CMK (cell line): ENCODE measurements around the gene ZMYM4.

Source experiments
- DNase-seq: peaks from one replicate; pipeline ENCODE4 v3.0.0-alpha.2; 2010; ENCODE audit warnings: low read depth

ZMYM4 gene

DNA sequence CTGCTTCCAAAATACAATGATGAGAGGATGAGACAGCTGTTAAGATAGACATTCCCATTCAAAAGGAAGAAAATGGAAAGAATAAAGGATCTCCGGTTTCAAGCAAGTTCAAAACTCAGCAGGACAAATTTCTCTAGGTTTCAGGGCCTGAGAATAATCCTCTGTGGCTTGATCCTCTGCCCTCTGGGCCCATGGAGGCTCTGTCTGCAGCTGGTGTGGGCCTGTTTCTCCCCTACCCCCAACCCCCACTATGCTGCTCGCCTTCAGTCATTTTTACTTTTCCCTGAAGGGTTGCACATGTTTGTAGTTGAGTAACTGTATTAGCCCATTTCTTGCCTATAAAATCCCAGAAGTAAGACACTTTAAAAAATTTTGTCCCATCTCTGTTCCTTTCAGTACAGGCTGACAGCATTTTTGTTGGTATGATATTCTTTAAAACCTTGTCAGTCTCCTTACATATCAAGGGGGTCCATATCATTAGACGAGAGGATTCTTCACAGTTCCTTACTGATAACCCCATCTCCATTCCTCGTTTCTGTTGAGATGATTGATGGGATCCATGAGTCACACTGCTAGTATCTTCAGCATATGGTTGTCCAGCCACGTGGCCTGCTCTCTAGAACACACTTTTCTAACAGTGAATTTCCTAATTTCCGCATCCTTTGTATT lies 10.5 kb downstream of the ZMYM4 start:
- no peak for DNase-seq

DNA sequence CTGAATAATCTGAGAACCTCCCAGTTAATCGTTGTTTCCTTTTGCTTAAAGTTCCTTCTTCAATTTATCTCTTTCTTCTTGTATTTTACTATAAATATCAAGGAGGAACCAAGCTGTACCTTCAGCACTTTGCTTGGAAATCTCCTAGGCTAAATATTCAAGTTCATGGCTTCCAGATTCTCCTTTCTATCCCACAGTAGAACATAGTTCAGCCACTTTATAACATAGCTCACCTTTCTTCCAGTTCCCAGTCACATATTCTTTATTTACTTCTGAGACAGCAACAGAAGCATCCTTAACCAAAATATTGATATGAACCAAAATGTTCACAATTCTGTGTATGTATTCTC lies 11.0 kb downstream of the ZMYM4 start:
- no peak for DNase-seq

DNA sequence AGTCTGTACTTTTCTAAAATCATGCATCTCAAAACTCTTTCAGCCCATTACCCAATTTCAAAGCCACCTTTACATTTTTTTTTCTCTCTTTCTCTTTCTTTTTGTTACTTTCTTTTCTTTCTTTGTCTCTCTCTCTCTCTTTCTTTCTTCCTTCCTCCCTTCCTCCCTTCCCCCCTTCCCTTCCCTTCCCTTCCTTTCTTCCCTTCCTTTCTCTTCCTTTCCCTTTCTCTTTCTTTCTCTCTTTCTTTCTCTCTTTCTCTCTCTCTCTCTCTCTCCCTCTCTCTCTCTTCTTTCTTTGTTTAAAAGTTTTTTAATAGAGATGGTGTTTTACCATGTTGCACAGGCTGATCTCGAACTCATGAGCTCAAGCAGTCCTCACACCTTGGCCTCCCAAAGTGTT lies 11.5 kb downstream of the ZMYM4 start:
- no peak for DNase-seq

DNA sequence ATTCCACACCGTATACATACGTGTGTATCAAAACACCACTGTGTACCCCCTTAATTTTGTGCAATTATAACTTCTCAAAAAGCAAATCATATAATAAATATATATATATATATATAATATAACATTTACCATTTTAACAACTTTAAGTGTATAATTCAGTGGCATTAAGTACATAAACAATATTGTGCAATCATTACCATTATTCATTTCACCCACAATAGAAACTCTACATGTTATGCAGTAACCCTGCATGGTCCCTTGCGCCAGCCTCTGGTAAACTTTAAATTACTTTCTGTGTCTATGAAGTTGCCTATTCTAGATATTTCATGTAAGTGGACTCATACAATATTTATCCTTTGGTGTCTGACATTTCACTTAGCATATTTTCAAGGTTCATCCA lies 13.1 kb downstream of the ZMYM4 start:
- no peak for DNase-seq

DNA sequence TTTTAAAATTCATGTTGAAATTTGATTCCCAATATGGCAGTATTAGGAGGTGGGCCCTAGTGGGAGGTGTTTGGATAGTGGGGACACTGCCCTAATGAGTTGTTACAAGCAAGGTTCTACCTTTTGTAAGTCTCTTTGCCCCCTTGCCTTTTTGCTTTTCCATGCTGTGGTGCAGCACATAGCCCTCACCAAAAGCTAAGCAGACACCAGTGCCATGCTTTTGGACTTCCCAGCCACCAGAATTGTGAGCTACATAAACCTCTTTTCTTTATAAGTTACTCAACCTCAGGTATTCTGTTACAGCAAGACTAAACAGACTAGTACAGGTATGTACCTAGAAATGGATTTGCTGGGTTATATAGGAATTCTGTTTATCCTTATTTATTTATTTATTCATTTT lies 13.7 kb downstream of the ZMYM4 start:
- no peak for DNase-seq

DNA sequence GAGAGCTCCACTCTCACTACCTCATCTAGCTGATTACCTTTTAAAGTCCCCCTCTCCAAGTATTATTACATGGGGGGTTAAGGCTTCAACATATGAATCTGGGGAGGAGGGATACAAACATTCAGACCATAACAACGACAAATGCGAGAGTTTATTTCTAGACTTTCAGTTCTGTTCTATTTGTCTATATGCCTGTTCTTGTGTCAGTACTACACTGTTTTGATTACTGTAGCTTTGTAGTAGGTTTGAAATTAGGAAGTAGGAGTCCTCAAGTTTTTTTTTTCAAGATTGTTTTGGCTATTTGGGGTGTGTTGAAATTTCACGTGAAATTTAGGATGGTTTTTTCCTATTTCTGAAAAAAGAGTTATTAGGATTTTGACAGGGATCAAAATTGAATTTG lies 16.3 kb downstream of the ZMYM4 start:
- DNase-seq: no peak

DNA sequence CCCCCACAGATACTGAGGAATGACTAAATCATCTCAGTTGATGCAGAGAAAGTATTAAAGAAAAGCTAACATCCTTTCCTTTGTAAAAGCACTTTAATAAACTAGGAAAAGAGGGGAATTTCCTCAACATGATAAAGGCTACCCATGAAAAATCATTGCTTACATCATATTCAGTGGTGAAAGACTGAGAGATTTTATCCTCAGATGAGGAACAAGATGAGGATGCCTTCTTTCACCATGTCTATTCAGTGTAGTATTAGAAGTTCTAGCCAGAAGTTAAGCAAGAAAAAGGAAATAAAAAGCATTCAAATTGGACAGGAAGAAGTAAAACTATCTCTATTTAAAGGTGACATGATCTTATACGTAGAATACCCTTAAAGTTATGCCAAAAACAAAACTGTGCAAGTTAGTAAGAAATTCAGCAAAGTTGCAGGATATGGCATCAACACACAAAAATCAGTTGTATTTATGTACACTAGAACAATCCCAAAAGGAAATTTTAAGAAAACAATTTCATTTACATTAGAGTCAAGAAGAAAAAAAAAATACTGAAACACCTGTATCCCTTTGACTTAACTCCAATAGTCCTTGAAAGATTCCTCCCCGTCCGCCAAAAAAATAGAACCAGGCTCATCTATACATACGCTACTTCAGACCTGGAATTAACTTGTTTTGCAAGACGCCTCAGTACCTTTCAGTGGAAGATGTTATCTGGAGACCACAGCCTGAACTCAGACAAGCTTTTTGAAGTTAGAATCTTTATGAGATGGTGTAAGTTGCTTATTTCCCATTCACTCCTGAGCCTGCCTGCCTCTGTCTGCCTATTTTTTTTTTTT lies 17.5 kb downstream of the ZMYM4 start:
- DNase-seq: no peak

DNA sequence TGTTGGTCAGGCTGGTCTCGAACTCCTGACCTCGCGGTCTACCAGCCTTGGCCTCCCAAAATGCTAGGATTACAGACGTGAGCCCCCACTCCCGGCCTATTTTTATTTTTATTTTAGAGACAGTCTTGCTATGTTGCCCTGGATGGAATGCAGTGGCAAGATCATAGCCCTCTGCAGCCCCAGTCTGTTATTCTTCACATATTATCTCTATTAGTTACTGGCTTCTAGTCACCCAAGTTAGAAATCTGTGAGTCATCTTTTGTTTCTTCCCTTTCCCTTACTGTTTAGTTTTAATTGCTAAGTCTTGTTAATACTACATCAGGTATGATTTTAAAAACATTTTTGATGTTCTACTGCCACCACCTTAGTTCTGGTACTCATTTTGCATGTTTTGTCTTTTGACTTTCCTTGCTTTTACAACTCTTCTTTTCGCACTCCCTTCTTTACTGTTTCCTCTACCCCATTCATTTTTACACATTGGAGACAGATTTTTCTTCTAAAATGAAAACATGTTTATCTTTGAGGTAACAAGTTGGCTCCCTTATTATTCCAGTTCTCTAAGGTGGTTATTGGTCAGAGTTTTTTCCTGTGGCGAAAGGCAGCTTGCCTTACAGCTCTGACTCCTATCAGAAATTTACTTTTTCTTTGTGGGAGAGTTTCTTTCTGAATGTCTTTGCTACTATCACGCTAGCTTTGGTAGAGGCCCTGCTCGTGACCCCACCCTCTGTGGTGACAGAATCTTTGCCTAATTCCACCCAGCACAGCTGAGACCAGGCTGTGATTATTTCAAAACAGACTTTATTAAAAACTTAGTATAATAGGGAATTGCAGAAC lies 19.5 kb downstream of the ZMYM4 start:
- no peak for DNase-seq

DNA sequence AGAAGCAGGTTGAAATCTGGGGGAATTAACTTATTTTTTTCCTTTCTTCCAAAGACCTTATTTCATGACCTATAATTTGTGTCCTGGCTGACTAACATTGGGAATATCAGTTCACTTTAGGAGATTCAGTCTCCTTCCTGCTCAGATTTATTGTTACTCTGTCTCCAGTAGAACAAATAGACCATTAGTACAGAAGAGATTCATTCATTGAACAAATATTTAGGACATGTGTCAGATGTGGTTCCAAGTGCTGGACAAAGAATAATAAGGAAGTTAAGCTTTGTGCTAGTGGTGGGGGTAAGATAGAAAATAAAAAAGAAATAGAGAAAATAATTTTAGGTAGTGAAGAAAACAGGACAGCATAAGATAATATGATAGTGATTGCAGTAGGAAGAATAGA lies 20.3 kb downstream of the ZMYM4 start:
- no peak for DNase-seq

DNA sequence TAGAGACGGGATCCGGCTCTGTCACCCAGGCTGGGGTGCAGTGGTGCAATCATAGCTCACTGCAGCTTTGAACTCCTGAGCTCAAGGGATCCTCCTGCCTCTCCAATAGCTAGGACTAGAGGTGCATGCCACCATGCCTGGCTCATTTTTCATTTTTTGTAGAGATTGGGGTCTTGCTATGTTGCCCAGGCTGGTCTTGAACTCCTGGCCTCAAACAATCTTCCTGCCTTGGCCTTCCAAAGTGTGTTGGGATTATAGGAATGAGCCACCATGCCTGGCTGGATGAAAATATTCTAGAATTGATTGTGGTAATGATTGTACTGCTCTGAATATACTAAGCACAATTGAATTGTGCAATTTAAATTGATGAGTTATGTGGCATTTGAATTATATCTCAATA lies 21.9 kb downstream of the ZMYM4 start:
- no peak for DNase-seq

DNA sequence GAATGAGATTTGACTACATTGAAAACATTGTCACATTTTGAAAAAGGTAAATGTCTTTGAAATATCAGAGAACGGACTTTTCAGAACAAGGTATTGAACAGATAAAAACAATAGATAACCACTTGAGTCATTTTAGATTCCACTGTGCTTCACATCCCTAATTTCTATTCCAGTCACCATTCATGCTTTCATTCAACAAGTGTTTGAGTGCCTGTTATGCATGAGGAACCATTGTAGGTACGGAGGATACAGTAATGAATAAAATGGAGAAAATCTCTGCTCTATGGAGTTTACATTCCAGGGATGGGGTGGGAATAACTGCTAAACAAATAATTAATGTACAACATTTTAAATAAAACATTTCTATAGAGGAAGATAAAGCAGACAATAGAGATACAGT lies 26.3 kb downstream of the ZMYM4 start:
- DNase-seq: no peak

DNA sequence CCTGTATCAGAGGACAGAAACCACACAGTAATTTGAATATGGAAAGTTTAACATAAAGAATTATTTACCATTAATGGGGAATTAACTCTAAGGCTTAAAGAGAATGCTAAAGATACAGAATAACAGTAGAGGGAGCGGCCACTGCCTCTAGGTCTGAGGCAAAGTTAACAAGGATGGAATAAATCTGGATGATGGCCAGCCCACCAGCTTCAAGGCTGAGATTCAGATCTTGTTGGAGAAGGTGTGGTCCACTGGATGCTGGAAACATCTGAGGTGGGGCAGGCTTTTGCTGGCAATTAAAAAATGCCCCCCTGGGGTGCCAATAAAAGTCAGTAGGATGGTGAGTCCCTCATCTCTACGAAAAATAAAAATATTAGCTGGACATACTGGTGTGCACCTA lies 29.4 kb downstream of the ZMYM4 start:
- DNase-seq: no peak

DNA sequence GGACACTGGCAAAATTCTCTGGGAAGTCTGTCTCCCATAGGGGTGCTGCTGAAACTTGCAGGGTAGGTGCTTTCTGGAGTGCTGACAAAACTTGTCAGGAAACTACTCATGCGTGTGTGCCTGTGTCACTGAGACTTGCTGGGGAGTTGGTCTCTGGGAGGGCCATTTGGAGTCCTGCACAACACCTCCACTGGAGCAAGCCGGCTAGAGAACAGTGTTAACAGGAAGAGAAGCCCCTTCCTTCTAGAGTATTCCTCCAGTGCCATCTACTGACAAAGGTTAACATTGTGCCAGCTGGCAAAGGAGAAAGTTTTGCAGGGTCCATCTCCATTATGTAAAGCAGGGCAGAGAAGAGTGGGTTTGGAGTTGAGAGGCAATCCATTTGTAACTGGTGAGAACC lies 30.0 kb downstream of the ZMYM4 start:
- DNase-seq: no peak

DNA sequence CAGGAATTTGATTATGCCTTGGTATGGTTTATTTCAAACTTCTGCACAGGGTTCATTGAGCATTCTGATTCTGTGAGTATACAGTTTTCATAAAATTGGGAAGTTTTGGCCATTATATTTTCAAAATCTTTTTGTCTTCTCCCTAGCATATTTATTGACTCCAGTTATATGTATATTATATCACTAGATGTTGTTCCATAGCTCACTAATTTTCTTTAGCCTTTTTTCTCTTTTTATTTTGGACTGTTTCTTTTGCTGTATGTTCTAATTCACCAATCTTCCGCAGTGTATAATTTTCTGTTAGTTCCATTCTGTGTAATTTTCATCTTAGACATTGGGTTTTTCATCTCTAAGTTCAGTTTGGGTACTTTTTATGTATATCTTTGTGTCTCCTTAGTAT lies 31.9 kb downstream of the ZMYM4 start:
- DNase-seq: no peak

DNA sequence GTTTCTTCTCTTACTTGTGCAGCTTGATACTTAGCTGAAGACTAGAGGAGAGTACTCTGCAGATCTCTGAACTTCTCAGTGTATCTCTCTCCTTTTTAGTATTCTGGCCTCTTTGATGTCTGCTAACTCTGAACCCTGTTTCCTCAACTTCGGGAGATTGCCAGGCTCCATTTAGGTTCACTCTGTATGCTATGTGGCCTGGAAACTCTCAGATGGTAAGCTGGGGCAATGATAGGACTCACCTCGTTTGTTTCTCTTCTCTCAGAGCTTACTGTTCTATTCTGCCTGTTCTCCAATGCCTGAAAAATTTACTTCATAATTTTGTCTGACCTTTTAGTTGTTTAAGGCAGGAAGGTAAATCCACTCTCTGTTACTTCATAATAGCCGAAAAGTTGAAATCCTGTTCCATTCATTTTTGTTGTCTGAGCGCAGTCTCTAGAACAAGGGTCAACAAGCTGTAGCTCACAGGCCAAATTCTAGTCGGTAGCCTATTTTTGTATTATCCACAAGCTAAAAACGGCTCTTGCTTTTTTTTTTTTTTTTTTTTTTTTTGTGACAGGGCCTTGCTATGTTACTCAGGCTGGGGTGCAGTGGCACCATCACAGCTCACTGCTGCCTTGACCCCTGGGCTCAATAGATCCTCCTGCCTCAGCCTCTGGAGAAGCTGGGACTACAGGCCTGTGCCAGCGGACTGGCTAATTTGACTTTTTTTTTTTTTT lies 33.3 kb downstream of the ZMYM4 start:
- DNase-seq: no peak

DNA sequence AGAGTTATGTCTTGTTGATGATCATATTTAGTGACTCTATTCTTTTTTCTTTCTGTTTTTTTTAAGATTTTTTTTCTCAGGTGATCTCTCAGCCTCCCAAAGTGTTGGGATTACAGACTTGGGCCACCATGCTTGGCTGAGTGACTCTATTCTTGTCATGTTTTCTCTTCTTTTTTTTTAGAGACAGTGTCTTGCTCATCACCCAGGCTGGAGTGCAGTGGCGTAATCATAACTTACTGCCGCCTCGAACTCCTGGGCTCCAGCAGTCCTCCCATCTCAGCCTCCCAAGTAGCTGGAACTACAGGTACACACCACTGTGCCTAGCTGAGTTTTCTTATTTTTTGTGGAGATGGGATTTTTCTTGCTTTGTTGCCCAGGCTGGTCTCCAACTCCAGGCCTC lies 36.9 kb downstream of the ZMYM4 start:
- DNase-seq: no peak

DNA sequence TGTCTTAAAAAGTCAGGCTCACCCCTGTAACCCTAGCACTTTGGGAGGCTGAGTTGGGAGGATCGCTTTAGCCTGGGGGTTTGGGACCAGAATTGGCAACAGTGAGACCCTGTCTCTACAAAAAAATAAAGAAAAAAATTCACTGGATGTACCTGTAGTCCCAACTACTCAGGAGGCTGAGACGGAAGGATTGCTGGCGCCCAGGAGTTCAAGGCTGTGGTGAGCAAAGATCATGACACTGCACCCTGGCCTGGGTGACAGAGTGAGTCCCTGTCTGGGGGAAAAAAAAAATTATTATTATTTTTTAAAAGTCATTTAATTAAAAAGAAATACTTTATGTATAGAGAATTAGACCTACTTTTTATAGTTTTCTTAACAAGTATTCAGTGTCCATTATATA lies 47.1 kb downstream of the ZMYM4 start:
- no peak for DNase-seq

DNA sequence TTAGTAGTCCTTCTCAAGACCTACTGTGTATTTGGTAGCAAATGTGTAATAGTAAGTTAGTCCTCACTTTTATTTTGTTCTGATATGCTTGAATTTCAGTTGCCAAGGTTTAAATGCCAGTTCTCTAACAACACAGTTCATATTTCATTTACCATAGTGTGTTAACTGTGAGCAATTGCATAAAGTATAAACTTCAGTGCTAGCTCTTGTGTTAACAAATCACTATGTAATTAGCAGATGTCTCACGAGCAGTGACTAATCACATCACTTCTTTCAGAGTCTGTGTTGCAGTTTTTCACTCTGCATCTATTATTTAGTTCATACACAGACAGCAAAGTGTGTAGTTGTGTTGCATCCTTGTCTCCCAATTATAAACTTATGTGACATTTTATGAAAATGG lies 47.8 kb downstream of the ZMYM4 start:
- DNase-seq: no peak

DNA sequence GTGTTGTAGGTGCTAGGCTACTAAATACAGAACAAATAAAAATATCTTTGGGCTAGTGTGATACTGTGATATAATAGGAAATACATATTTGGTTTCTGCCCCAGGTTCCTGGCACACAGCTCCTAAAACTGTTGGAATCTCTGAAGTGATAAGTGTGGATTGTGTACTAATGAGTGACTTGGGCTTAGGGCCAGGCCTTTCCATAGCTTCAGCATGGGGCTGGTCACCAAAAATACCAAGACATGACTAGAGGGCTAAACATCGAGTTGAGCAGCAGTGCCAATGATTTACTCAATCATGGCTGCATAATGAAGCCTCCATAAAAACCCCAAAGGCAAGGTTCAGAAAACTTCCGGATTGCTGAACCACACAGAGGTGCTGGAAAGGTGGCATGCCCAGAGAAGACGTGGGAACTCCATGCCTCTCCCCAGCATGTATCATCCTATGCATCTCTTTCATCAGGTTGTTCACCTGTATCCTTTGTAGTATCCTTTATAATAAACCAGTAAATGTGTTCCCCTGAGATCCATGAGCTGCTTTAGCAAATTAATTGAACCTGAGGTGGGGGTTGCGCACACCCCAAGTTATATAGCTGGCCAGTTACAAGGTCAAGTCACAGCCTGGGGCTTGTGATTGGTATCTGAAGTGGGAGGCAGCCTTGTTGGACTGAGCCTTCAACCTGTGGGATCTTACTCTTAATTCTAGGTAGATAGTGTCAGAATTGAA lies 51.6 kb downstream of the ZMYM4 start:
- DNase-seq: no peak

DNA sequence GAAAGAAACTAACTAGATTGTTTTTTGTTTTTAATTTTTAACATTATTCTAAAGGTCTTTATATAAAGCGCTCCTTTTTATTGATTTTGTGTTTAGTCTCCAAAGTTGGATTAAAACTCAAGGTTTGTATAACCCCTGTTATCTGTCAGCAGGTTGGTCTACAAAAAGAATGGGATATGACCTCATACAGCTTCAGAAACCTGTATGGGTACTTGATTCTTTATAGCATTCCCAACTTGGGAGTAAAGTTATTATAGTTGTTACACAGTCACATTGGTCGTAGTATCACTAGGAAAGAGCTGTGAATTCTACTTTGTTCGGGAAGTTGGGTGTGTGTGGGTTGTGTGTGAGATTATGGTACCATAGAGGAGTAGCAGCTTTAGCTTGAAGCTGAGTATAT lies 52.4 kb downstream of the ZMYM4 start:
- DNase-seq: no peak

DNA sequence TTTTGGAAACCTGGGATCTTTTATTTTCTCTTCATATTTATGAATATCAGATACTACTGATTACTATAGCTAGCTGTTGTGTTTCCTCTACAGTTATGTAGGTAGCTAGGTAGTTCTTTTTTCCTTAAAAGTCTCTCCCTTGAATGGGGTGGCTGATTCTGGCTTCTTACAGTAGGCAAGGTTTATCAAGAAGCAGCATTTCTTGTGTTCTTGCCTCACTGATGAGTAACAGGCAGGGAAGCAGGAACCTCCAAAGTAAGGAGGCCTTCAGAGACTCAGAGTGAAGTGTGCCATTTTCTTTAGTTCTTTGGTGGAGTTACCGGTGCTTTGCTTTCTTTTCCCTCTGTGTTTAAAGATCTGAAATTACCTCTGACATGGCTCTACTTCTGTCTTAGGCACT lies 56.0 kb downstream of the ZMYM4 start:
- no peak for DNase-seq
